HCT116 (cell line): ENCODE data around the gene GTF2I. TPM values are rescaled to one million over a fixed set of nuclear protein-coding genes. Genes with fewer than 3 reads are reported as not detected.

Experiments
- CEBPB ChIP-seq: IDR thresholded peaks from 2 replicates; pipeline ENCODE4 v1.6.1; 2012; ENCODE audit warnings: low read depth
- EGR1 ChIP-seq: IDR thresholded peaks from 2 replicates; pipeline ENCODE4 v1.6.1; 2012; ENCODE audit warnings: low read depth
- EZH2phosphoT487 ChIP-seq: fragments of 200-600 bp; IDR thresholded peaks from 2 replicates; pipeline ENCODE4 v1.6.1; 2018; ENCODE audit warnings: antibody characterized with exemption, borderline replicate concordance
- FOSL1 ChIP-seq: IDR thresholded peaks from 2 replicates; pipeline ENCODE4 v1.6.1; 2012; ENCODE audit warnings: low read depth
- SRF ChIP-seq: IDR thresholded peaks from 2 replicates; pipeline ENCODE4 v1.6.1; 2012; ENCODE audit warnings: low read depth
- TCF7L2 ChIP-seq: IDR thresholded peaks from 2 replicates; pipeline ENCODE4 v1.7.0; 2011; ENCODE audit warnings: borderline replicate concordance, inconsistent platforms; ENCODE audit not compliant: insufficient read depth, insufficient read length; ENCODE audit errors: extremely low read depth
- total RNA-seq: library from RNA; stranded (reverse); gene quantifications from one replicate; pipeline ENCODE4 v1.2.1, GENCODE V29; 2021; ENCODE audit not compliant: unreplicated experiment
- TF ChIP-seq, protein P1 (sequence below): IDR thresholded peaks from 2 replicates; pipeline ENCODE4 v1.6.1; 2012; ENCODE audit warnings: low read depth
- TF ChIP-seq, protein P2 (sequence below), 3 experiments: fragments of 200-600 bp in 1 of 3; sonication (generic) in 1 of 3; IDR thresholded peaks in 2 of 3; conservative IDR thresholded peaks in 1 of 3; 2 replicates each; pipeline ENCODE4 v1.5.1; 2012 to 2017; ENCODE audit warnings: low read depth in 2 of 3, low read length in 2 of 3, antibody characterized with exemption in 1 of 3, borderline replicate concordance in 1 of 3, control low read depth in 1 of 3, mild to moderate bottlenecking in 1 of 3, mixed read lengths in 1 of 3, mixed run types in 1 of 3, moderate library complexity in 1 of 3; ENCODE audit not compliant: insufficient read depth in 1 of 3

The GTF2I gene
- total RNA-seq, 1 experiment from 2014 or later, result 164 TPM

DNA sequence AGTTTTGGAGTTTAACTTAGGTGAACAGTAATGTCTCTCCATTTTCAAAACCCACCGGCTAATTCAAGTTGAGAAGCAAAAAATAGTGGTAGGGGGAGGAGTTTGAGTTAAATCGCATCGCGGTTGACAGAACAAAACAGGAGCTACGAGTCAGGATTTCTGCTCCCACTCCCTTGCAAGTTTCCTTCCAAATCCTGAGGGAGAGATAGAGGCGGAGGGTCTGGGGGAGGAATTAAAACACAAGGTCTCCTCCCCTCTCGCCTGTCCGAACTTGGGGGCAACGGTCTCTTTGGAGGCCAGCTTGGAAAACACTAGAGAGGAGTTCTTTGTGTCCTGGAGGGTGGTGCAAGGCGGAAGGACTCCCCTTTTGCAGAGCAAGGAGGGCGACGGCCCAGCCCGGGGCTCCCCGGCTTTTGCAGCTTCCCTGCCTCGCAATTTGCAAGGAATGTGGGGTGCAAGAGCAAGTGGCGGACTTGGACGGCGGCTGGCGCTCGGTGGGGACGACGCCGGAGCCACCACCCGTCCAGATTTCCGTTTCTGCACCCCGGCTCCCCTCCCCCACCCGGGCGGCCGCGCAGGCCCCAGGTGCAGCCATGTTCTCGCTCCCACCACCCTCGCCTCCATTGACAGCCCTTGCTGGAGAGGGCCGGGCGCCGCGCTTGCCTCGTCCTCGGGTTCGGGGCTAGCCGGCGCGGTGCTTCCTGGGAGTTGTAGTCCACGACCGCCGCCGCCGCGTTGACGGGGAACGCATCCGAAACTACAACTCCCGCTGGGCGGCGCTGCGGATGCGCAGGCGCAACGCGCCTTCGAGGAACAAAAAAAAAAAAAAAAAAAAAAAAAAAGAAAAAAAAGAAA is 454 bp upstream of the GTF2I start (continued):
- TF ChIP-seq, protein P1, sequence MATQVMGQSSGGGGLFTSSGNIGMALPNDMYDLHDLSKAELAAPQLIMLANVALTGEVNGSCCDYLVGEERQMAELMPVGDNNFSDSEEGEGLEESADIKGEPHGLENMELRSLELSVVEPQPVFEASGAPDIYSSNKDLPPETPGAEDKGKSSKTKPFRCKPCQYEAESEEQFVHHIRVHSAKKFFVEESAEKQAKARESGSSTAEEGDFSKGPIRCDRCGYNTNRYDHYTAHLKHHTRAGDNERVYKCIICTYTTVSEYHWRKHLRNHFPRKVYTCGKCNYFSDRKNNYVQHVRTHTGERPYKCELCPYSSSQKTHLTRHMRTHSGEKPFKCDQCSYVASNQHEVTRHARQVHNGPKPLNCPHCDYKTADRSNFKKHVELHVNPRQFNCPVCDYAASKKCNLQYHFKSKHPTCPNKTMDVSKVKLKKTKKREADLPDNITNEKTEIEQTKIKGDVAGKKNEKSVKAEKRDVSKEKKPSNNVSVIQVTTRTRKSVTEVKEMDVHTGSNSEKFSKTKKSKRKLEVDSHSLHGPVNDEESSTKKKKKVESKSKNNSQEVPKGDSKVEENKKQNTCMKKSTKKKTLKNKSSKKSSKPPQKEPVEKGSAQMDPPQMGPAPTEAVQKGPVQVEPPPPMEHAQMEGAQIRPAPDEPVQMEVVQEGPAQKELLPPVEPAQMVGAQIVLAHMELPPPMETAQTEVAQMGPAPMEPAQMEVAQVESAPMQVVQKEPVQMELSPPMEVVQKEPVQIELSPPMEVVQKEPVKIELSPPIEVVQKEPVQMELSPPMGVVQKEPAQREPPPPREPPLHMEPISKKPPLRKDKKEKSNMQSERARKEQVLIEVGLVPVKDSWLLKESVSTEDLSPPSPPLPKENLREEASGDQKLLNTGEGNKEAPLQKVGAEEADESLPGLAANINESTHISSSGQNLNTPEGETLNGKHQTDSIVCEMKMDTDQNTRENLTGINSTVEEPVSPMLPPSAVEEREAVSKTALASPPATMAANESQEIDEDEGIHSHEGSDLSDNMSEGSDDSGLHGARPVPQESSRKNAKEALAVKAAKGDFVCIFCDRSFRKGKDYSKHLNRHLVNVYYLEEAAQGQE, result no peak
- TF ChIP-seq EGR1 (0 out of 2 replicates have a peak, but pooled peaks have one; percentile 6), TCF7L2 (peak; percentile 7), SRF (no peak), CEBPB (no peak), EZH2phosphoT487 (no peak), FOSL1 (no peak)
- TF ChIP-seq, protein P2, sequence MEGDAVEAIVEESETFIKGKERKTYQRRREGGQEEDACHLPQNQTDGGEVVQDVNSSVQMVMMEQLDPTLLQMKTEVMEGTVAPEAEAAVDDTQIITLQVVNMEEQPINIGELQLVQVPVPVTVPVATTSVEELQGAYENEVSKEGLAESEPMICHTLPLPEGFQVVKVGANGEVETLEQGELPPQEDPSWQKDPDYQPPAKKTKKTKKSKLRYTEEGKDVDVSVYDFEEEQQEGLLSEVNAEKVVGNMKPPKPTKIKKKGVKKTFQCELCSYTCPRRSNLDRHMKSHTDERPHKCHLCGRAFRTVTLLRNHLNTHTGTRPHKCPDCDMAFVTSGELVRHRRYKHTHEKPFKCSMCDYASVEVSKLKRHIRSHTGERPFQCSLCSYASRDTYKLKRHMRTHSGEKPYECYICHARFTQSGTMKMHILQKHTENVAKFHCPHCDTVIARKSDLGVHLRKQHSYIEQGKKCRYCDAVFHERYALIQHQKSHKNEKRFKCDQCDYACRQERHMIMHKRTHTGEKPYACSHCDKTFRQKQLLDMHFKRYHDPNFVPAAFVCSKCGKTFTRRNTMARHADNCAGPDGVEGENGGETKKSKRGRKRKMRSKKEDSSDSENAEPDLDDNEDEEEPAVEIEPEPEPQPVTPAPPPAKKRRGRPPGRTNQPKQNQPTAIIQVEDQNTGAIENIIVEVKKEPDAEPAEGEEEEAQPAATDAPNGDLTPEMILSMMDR (IDR thresholded peaks at IDR 0.05 in 2 of 3, conservative IDR thresholded peaks at IDR 0.05 in 1 of 3; ENCODE audit: borderline replicate concordance in 1 of 3, insufficient read depth in 1 of 3, low read depth in 2 of 3, low read length in 2 of 3), result 0 out of 6 replicates have a peak, but pooled peaks of 1 of the 3 experiments have one; percentile 5
